Right lobe of liver (tissue), 4 donors: ENCODE measurements around the gene MDN1.

Experiments used
- POLR2A ChIP-seq: fragments of 450-650 bp; IDR thresholded peaks from one replicate; pipeline ENCODE4 v1.6.1; 2017; ENCODE audit warnings: antibody characterized with exemption, mild to moderate bottlenecking
- TF ChIP-seq, protein P1 (sequence below), 4 donors: fragments of 200-600 bp in 3 of 4; fragments of 450-650 bp in 1 of 4; IDR thresholded peaks; one replicate each; pipeline versions ENCODE4 v1.5.1 to v1.8.0; 2016 to 2022; ENCODE audit warnings: antibody characterized with exemption in 4 of 4, mild to moderate bottlenecking in 2 of 4
- donor health status: DM: no; HTN: no; CAD: no.
- donor health status: DM: no; HTN: no; CAD: no.
- donor health status: DM: no; HTN: yes; CAD: no.

DNA sequence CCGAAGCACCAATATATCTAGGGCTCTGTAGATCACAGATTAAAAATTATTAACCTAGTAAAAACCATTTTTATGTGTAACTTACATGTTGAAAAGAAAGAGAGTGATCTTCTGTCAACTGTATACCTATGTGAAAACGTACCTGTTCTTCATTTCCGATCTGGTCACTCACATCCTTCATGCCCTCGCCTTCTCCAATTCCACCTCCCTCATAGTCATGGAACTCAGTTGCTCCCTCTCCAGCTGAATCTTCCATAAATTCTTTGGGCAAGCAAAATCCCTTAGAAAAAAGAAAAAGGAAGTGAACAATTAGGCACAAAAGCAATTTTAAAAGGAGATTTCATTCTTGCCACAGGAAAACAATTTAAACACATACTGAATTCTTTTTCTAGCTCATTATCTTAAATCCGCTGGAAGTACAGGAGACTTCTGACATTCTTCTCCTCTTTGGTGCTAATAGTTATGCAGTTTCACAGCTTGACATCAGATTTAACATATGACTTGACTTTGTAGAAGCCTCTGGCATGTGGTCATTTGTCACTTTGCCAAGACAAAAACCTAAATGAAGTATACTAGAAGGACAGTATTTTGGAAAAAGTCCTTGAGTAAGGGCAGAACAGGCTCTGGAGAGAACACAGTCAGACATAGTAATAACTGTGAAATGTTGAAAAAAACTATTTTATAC, 151.6 kb downstream of the MDN1 start:
- TF ChIP-seq POLR2A = no peak
- TF ChIP-seq, protein P1, sequence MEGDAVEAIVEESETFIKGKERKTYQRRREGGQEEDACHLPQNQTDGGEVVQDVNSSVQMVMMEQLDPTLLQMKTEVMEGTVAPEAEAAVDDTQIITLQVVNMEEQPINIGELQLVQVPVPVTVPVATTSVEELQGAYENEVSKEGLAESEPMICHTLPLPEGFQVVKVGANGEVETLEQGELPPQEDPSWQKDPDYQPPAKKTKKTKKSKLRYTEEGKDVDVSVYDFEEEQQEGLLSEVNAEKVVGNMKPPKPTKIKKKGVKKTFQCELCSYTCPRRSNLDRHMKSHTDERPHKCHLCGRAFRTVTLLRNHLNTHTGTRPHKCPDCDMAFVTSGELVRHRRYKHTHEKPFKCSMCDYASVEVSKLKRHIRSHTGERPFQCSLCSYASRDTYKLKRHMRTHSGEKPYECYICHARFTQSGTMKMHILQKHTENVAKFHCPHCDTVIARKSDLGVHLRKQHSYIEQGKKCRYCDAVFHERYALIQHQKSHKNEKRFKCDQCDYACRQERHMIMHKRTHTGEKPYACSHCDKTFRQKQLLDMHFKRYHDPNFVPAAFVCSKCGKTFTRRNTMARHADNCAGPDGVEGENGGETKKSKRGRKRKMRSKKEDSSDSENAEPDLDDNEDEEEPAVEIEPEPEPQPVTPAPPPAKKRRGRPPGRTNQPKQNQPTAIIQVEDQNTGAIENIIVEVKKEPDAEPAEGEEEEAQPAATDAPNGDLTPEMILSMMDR (IDR thresholded peaks at IDR 0.05) = no peak
